GM23338 (cell line): ENCODE measurements around the gene CRP. TPM values are rescaled to one million over a fixed set of nuclear protein-coding genes. Genes with fewer than 3 reads are reported as not detected.

Experiments
- ATAC-seq: fragments of 200-7000 bp; cut with Tn5 transposase; 3 replicates; pipeline ENCODE4 v1.9.1; 2020
- DNase-seq: peaks from one replicate; pipeline ENCODE4 v3.0.0-alpha.2; 2015; ENCODE audit warnings: low spot score
- H2AFZ ChIP-seq: fragments of 200-600 bp; sonication (generic); 2 replicates; pipeline ENCODE4 v1.8.0; 2016; ENCODE audit warnings: antibody characterized with exemption, mild to moderate bottlenecking, moderate library complexity
- H3F3A ChIP-seq: fragments of 200-600 bp; sonication (generic); replicated peaks from 2 replicates; pipeline ENCODE4 v1.8.0; 2017; ENCODE audit warnings: antibody characterized with exemption, mixed run types, low read depth
- H3K27ac ChIP-seq: fragments of 200-600 bp; sonication (generic); 2 replicates; pipeline ENCODE4 v1.6.1; 2016; ENCODE audit warnings: low read depth
- H3K27me3 ChIP-seq: fragments of 200-600 bp; sonication (generic); 2 replicates; pipeline ENCODE4 v1.8.0; 2016; ENCODE audit warnings: mild to moderate bottlenecking, mixed run types, moderate library complexity; ENCODE audit not compliant: insufficient read depth
- H3K36me3 ChIP-seq: fragments of 200-600 bp; sonication (generic); 2 replicates; pipeline ENCODE4 v1.8.0; 2016; ENCODE audit warnings: mild to moderate bottlenecking; ENCODE audit not compliant: insufficient read depth
- H3K4me1 ChIP-seq: fragments of 200-600 bp; sonication (generic); 2 replicates; pipeline ENCODE4 v1.8.0; 2016; ENCODE audit warnings: mild to moderate bottlenecking, moderate library complexity; ENCODE audit not compliant: insufficient read depth
- H3K4me2 ChIP-seq: fragments of 200-600 bp; sonication (generic); 2 replicates; pipeline ENCODE4 v1.7.1; 2017; ENCODE audit warnings: mixed run types
- H3K4me3 ChIP-seq: fragments of 200-600 bp; sonication (generic); 2 replicates; pipeline ENCODE4 v1.6.1; 2016; ENCODE audit warnings: mixed run types
- H3K79me2 ChIP-seq: fragments of 200-600 bp; sonication (generic); replicated peaks from 2 replicates; pipeline ENCODE4 v1.8.0; 2017; ENCODE audit warnings: mild to moderate bottlenecking; ENCODE audit not compliant: insufficient read depth
- H3K9me2 ChIP-seq: fragments of 200-600 bp; sonication (generic); 2 replicates; pipeline ENCODE4 v1.8.0; 2017; ENCODE audit not compliant: insufficient read depth
- H4K20me1 ChIP-seq: fragments of 200-600 bp; sonication (generic); replicated peaks from 2 replicates; pipeline ENCODE4 v1.8.0; 2017; ENCODE audit warnings: mild to moderate bottlenecking; ENCODE audit not compliant: insufficient read depth
- H3K27ac Mint-ChIP-seq: 2 replicates; pipeline ENCODE4 v1.8.0; 2020; ENCODE audit warnings: inconsistent platforms, mild to moderate bottlenecking, moderate library complexity, mixed read lengths
- H3K27me3 Mint-ChIP-seq: 3 replicates; pipeline ENCODE4 v1.8.0; 2022; ENCODE audit warnings: low read depth, mild to moderate bottlenecking, moderate library complexity, mixed read lengths, inconsistent platforms; ENCODE audit not compliant: insufficient read depth, poor library complexity
- H3K36me3 Mint-ChIP-seq: 3 replicates; pipeline ENCODE4 v1.8.0; 2021; ENCODE audit warnings: low read depth, mild to moderate bottlenecking, inconsistent platforms, moderate library complexity, mixed read lengths
- H3K4me1 Mint-ChIP-seq: 3 replicates; pipeline ENCODE4 v1.8.0; 2020; ENCODE audit warnings: mild to moderate bottlenecking, inconsistent platforms, mixed read lengths
- H3K4me3 Mint-ChIP-seq: 3 replicates; pipeline ENCODE4 v1.8.0; 2021; ENCODE audit warnings: moderate library complexity, mild to moderate bottlenecking, inconsistent platforms, mixed read lengths
- H3K9me3 Mint-ChIP-seq: 3 replicates; pipeline ENCODE4 v1.8.0; 2020; ENCODE audit warnings: moderate library complexity, mild to moderate bottlenecking, inconsistent platforms, mixed read lengths
- CREB1 ChIP-seq: fragments of 250-450 bp; sonication (Bioruptor Pico); IDR thresholded peaks from 2 replicates; pipeline ENCODE4 v1.5.0; 2020; ENCODE audit warnings: low read depth, mild to moderate bottlenecking, moderate library complexity
- EZH2phosphoT487 ChIP-seq: fragments of 200-600 bp; sonication (generic); IDR thresholded peaks from one replicate; pipeline ENCODE4 v1.8.1; 2018; ENCODE audit warnings: antibody characterized with exemption; ENCODE audit not compliant: unreplicated experiment
- STAT1 ChIP-seq: IDR thresholded peaks from one replicate; pipeline ENCODE4 v1.6.1; 2016; ENCODE audit warnings: antibody characterized with exemption; ENCODE audit not compliant: unreplicated experiment
- ZNF331 ChIP-seq: fragments of 250-450 bp; sonication (Bioruptor Pico); IDR thresholded peaks from 2 replicates; pipeline ENCODE4 v1.5.0; 2020; ENCODE audit warnings: low read depth, mild to moderate bottlenecking, moderate library complexity
- polyA plus RNA-seq: library from polyadenylated mRNA; unstranded; fragments of >200 nt; fragmentation: Nextera tagmentation; extraction: Ambion mirVana; gene quantifications from 2 replicates; pipeline ENCODE4 v1.2.1, GENCODE V29; 2016
- total RNA-seq: library from RNA; depleted of rRNA; stranded (reverse); fragments of >200 nt; shearing (Covaris generic); gene quantifications from 2 replicates; pipeline ENCODE4 v1.2.3, GENCODE V29; 2014
- TF ChIP-seq, protein P1 (sequence below): fragments of 250-450 bp; sonication (Bioruptor Pico); IDR thresholded peaks from 2 replicates; pipeline ENCODE4 v1.5.0; 2020; ENCODE audit warnings: mild to moderate bottlenecking, moderate library complexity
- TF ChIP-seq, protein P2 (sequence below): IDR thresholded peaks from 2 replicates; pipeline ENCODE4 v1.6.1; 2016; ENCODE audit warnings: antibody characterized with exemption
- TF ChIP-seq, protein P3 (sequence below): IDR thresholded peaks from one replicate; pipeline ENCODE4 v1.6.1; 2018; ENCODE audit warnings: antibody characterized with exemption; ENCODE audit not compliant: unreplicated experiment

Gene CRP
- total and polyA plus RNA-seq, 2 experiments from 2014 or later: not detected

DNA sequence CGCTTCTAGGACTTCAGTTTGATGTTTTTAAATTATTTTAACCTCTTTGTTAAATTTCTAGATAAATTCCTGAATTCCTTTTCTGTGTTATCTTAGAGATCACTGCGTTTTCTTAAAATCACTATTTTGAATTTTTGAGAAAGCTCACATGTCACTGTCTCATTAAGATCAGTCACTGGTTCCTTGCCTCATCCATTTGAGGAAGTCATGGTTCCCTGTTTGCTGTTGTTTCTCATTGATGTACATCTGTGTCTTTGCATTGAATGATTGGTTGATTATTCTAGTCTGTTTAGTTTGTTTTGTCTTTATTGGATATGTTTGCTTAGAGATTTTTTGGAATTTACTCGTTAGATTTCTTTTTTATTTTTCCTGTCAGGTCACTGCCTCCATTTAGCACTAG, 50.1 kb downstream of the CRP start (continued):
- TF ChIP-seq, protein P1, sequence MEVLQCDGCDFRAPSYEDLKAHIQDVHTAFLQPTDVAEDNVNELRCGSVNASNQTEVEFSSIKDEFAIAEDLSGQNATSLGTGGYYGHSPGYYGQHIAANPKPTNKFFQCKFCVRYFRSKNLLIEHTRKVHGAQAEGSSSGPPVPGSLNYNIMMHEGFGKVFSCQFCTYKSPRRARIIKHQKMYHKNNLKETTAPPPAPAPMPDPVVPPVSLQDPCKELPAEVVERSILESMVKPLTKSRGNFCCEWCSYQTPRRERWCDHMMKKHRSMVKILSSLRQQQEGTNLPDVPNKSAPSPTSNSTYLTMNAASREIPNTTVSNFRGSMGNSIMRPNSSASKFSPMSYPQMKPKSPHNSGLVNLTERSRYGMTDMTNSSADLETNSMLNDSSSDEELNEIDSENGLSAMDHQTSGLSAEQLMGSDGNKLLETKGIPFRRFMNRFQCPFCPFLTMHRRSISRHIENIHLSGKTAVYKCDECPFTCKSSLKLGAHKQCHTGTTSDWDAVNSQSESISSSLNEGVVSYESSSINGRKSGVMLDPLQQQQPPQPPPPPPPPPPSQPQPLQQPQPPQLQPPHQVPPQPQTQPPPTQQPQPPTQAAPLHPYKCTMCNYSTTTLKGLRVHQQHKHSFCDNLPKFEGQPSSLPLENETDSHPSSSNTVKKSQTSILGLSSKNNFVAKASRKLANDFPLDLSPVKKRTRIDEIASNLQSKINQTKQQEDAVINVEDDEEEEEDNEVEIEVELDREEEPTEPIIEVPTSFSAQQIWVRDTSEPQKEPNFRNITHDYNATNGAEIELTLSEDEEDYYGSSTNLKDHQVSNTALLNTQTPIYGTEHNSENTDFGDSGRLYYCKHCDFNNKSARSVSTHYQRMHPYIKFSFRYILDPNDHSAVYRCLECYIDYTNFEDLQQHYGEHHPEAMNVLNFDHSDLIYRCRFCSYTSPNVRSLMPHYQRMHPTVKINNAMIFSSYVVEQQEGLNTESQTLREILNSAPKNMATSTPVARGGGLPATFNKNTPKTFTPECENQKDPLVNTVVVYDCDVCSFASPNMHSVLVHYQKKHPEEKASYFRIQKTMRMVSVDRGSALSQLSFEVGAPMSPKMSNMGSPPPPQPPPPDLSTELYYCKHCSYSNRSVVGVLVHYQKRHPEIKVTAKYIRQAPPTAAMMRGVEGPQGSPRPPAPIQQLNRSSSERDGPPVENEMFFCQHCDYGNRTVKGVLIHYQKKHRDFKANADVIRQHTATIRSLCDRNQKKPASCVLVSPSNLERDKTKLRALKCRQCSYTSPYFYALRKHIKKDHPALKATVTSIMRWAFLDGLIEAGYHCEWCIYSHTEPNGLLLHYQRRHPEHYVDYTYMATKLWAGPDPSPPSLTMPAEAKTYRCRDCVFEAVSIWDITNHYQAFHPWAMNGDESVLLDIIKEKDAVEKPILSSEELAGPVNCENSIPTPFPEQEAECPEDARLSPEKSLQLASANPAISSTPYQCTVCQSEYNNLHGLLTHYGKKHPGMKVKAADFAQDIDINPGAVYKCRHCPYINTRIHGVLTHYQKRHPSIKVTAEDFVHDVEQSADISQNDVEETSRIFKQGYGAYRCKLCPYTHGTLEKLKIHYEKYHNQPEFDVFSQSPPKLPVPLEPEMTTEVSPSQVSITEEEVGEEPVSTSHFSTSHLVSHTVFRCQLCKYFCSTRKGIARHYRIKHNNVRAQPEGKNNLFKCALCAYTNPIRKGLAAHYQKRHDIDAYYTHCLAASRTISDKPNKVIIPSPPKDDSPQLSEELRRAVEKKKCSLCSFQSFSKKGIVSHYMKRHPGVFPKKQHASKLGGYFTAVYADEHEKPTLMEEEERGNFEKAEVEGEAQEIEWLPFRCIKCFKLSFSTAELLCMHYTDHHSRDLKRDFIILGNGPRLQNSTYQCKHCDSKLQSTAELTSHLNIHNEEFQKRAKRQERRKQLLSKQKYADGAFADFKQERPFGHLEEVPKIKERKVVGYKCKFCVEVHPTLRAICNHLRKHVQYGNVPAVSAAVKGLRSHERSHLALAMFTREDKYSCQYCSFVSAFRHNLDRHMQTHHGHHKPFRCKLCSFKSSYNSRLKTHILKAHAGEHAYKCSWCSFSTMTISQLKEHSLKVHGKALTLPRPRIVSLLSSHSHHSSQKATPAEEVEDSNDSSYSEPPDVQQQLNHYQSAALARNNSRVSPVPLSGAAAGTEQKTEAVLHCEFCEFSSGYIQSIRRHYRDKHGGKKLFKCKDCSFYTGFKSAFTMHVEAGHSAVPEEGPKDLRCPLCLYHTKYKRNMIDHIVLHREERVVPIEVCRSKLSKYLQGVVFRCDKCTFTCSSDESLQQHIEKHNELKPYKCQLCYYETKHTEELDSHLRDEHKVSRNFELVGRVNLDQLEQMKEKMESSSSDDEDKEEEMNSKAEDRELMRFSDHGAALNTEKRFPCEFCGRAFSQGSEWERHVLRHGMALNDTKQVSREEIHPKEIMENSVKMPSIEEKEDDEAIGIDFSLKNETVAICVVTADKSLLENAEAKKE: no peak
- TF ChIP-seq, protein P2, sequence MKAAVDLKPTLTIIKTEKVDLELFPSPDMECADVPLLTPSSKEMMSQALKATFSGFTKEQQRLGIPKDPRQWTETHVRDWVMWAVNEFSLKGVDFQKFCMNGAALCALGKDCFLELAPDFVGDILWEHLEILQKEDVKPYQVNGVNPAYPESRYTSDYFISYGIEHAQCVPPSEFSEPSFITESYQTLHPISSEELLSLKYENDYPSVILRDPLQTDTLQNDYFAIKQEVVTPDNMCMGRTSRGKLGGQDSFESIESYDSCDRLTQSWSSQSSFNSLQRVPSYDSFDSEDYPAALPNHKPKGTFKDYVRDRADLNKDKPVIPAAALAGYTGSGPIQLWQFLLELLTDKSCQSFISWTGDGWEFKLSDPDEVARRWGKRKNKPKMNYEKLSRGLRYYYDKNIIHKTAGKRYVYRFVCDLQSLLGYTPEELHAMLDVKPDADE: no peak
- no peak for TF ChIP-seq CREB1 (CRISPR knock-in tag)

DNA sequence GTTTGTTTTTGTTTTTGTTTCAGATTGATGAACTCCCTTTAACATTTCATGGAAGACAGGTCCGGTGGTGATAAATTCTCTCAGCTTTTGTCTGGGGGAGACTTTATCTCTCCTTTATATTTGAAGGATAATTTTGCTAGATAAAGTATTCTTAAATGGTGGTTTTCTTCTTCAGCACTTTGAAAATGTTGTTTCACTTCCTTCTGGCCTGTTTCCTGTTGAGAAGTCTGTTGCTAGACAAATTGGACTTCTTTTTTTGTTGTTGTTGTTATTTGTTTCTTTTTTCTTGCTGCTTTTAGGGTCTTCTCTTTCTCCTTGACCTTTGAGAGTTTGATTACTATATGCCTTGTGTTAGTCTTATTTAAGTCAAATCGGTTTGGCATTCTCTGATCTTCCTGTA, 50.8 kb downstream of the CRP start:
- no peak for ATAC-seq
- no peaks in the 10 kb centered on the region for H4K20me1 ChIP-seq

More for the DNA sequence above, 50.8 kb downstream of the CRP start:
- 0 out of 2 replicates have a peak, but pooled peaks cover 4% of the 10 kb centered on the region for H3K9me2 ChIP-seq
- Mint-ChIP-seq H3K27ac (no peak overlapping the region), H3K36me3 (no peaks in the 10 kb centered on the region), H3K4me3 (no peak overlapping the region), H3K27me3 (no peaks in the 10 kb centered on the region), H3K4me1 (no peaks in the 10 kb centered on the region), H3K9me3 (no peaks in the 10 kb centered on the region)
- no peak for DNase-seq
- H3F3A ChIP-seq: no peaks in the 10 kb centered on the region
- H3K27me3 ChIP-seq: no peaks in the 10 kb centered on the region
- H3K36me3 ChIP-seq: no peaks in the 10 kb centered on the region
- H3K27ac ChIP-seq: no peak overlapping the region
- TF ChIP-seq EZH2phosphoT487 (no peak), STAT1 (no peak), CREB1 (CRISPR knock-in tag) (no peak), ZNF331 (CRISPR knock-in tag) (no peak)
- TF ChIP-seq, protein P3, sequence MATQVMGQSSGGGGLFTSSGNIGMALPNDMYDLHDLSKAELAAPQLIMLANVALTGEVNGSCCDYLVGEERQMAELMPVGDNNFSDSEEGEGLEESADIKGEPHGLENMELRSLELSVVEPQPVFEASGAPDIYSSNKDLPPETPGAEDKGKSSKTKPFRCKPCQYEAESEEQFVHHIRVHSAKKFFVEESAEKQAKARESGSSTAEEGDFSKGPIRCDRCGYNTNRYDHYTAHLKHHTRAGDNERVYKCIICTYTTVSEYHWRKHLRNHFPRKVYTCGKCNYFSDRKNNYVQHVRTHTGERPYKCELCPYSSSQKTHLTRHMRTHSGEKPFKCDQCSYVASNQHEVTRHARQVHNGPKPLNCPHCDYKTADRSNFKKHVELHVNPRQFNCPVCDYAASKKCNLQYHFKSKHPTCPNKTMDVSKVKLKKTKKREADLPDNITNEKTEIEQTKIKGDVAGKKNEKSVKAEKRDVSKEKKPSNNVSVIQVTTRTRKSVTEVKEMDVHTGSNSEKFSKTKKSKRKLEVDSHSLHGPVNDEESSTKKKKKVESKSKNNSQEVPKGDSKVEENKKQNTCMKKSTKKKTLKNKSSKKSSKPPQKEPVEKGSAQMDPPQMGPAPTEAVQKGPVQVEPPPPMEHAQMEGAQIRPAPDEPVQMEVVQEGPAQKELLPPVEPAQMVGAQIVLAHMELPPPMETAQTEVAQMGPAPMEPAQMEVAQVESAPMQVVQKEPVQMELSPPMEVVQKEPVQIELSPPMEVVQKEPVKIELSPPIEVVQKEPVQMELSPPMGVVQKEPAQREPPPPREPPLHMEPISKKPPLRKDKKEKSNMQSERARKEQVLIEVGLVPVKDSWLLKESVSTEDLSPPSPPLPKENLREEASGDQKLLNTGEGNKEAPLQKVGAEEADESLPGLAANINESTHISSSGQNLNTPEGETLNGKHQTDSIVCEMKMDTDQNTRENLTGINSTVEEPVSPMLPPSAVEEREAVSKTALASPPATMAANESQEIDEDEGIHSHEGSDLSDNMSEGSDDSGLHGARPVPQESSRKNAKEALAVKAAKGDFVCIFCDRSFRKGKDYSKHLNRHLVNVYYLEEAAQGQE: no peak
- H3K4me2 ChIP-seq: no peak overlapping the region
- H3K4me1 ChIP-seq: no peaks in the 10 kb centered on the region
- no peak overlapping the region for H2AFZ ChIP-seq
- no peaks in the 10 kb centered on the region for H3K79me2 ChIP-seq
- no peak overlapping the region for H3K4me3 ChIP-seq
